Measurements from ENCODE around the gene UBAP2.
A peak's percentile ranks its signal among the peaks of the same experiment; 100 is the strongest.

The UBAP2 gene

DNA sequence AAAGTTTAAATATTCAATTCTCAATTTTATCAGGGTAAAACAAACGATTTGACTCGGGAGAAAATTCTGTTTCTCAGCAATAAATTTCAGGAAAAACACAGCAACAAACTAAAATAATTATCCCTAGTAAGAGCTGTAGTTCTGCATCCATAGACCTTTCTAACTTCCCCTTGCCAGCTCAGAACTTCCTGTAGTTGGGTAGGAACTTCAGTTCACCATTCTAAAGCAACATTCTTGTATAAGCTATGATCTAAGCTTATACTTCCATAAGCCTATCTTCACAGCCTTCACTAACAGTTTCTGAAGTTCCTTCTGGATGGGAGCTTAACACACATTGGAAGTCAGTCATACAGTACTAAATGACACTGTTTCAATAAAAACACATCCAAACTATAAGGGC, 96.6 kb downstream of the UBAP2 start:
- DNase-seq (ENCODE audit: insufficient read length, low spot score) (no peak), FAIRE-seq (no peak)
- TF ChIP-seq POU2F2 (IDR thresholded peaks at IDR 0.05; ENCODE audit: low read depth, low read length) (no peak), POLR2AphosphoS5 (IDR thresholded peaks at IDR 0.05; ENCODE audit: low read depth, low read length) (no peak), TAF1 (IDR thresholded peaks at IDR 0.05; ENCODE audit: low read depth, low read length) (no peak), SPI1 (IDR thresholded peaks at IDR 0.05; ENCODE audit: low read depth, low read length) (no peak), PAX5 (IDR thresholded peaks at IDR 0.05; ENCODE audit: insufficient read depth, low read length, severe bottlenecking) (no peak), POLR2A (IDR thresholded peaks at IDR 0.05; ENCODE audit: low read depth, low read length) (no peak)

DNA sequence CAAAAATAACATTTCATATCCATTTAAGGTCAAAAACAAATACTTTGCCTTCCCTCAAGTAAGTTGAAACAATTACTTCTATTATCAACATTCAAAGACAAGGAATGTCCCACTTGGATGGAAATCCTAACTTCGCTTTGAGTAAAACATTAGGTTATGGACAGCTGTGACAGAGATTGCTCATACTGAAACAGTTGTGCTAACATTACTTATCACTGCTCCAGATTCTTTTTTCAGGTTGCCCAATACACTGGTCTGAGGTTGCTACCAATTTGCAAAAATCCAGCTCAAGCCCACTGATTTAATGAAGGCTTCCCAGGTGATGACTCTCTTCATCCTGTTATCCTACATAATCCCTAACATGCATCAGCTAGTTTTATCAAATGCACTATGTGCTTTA, 98.3 kb downstream of the UBAP2 start:
- TF ChIP-seq PAX5 (IDR thresholded peaks at IDR 0.05; ENCODE audit: insufficient read depth, low read length, severe bottlenecking) (no peak), POU2F2 (IDR thresholded peaks at IDR 0.05; ENCODE audit: low read depth, low read length) (no peak), POLR2AphosphoS5 (IDR thresholded peaks at IDR 0.05; ENCODE audit: low read depth, low read length) (no peak), SPI1 (IDR thresholded peaks at IDR 0.05; ENCODE audit: low read depth, low read length) (no peak), TAF1 (IDR thresholded peaks at IDR 0.05; ENCODE audit: low read depth, low read length) (no peak), POLR2A (IDR thresholded peaks at IDR 0.05; ENCODE audit: low read depth, low read length) (no peak)
- FAIRE-seq (no peak), DNase-seq (ENCODE audit: insufficient read length, low spot score) (no peak)

DNA sequence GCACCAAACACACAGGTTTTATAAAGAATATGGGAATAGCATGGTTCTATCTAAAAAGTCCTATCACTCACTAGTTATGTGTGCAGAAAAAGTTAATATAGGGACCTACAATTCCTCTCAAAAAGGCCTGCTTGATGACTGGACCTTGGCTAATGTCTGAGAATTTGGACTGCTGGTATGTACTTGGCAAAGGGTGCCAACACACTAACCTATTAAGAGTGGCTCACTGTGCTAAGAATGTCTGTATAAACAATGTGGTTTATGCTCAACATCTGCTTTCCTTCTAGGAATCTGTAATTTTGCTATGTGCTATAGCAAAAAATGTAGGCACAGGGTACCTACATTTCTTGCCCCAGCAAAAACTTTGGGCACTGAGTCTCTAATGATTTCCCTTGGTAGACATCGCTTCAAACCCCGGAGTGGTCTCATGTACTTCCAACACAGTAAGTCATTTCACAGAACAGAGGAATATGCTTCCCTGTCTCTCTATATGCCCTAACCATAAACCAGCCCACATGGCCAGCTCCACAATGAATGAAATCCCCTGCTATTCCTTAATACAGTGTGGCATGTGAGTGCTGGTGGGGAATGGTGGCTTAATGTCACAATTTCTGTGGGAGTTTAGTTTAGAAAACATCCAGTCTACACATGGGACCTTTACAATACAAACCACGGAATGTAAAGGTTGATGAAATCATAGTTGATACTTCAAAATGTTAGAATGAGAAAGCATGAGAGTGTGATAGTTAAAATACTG, 101.7 kb downstream of the UBAP2 start:
- DNase-seq (ENCODE audit: insufficient read length, low spot score) (no peak), FAIRE-seq (peak; percentile 9)
- TF ChIP-seq POLR2A (IDR thresholded peaks at IDR 0.05; ENCODE audit: low read depth, low read length) (no peak), TAF1 (IDR thresholded peaks at IDR 0.05; ENCODE audit: low read depth, low read length) (no peak), POU2F2 (IDR thresholded peaks at IDR 0.05; ENCODE audit: low read depth, low read length) (no peak), PAX5 (IDR thresholded peaks at IDR 0.05; ENCODE audit: insufficient read depth, low read length, severe bottlenecking) (no peak), SPI1 (IDR thresholded peaks at IDR 0.05; ENCODE audit: low read depth, low read length) (no peak), POLR2AphosphoS5 (IDR thresholded peaks at IDR 0.05; ENCODE audit: low read depth, low read length) (no peak)

DNA sequence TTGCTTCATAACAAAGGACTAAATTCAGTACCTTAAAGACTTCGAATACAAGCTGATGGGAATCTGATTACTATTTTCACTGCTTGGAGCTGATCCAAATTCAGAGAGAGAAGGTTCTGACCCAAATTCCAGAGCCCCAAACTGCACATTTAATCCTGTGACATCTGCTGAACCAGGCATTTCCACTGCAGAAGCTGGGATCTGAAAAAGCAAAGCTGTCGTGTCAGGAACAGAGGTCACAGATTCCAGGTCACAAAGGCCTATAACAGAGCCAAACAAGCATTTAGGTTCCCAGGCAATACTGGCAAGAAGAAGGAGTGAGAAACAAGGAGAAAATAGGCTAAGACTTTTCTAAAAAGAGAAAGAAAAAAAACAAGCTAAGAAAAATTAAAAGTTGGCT, 105.3 kb downstream of the UBAP2 start:
- FAIRE-seq (no peak), DNase-seq (ENCODE audit: insufficient read length, low spot score) (no peak)
- no peak for TF ChIP-seq POLR2A (IDR thresholded peaks at IDR 0.05; ENCODE audit: low read depth, low read length)
- no peak for TF ChIP-seq SPI1 (IDR thresholded peaks at IDR 0.05; ENCODE audit: low read depth, low read length)
- no peak for TF ChIP-seq PAX5 (IDR thresholded peaks at IDR 0.05; ENCODE audit: insufficient read depth, low read length, severe bottlenecking)

DNA sequence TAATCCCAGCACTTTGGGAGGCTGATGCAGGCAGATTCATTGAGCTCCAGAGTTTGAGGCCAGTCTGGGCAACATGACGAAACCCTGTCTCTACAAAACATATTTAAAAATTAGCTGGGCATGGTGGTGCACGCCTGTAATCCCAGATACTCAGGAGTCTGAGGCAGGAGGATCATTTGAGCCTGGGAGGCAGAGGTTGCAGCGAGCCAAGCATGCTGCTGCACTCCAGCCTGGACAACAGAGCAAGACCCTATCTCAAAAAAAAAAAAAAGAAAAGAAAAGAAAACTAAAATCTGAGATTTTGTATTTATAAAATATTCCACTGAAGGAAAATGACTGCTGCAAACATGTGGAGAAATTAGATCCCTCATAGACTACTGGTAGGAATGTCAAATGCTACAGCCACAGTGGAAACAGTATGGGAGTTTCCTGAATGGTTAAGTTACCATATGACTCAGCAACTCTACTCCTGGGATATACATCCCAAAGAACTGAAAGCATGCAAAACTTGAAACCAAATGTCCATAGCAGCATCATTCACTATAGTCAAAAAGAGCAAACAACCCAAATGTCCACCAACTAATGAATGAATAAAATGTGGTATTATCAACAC, 106.1 kb downstream of the UBAP2 start:
- FAIRE-seq (no peak), DNase-seq (ENCODE audit: insufficient read length, low spot score) (no peak)
- no peak for TF ChIP-seq POU2F2 (IDR thresholded peaks at IDR 0.05; ENCODE audit: low read depth, low read length)
- no peak for TF ChIP-seq POLR2AphosphoS5 (IDR thresholded peaks at IDR 0.05; ENCODE audit: low read depth, low read length)
- no peak for TF ChIP-seq TAF1 (IDR thresholded peaks at IDR 0.05; ENCODE audit: low read depth, low read length)
- TF ChIP-seq POLR2A (IDR thresholded peaks at IDR 0.05; ENCODE audit: low read depth, low read length), result no peak
- no peak for TF ChIP-seq SPI1 (IDR thresholded peaks at IDR 0.05; ENCODE audit: low read depth, low read length)
- no peak for TF ChIP-seq PAX5 (IDR thresholded peaks at IDR 0.05; ENCODE audit: insufficient read depth, low read length, severe bottlenecking)

DNA sequence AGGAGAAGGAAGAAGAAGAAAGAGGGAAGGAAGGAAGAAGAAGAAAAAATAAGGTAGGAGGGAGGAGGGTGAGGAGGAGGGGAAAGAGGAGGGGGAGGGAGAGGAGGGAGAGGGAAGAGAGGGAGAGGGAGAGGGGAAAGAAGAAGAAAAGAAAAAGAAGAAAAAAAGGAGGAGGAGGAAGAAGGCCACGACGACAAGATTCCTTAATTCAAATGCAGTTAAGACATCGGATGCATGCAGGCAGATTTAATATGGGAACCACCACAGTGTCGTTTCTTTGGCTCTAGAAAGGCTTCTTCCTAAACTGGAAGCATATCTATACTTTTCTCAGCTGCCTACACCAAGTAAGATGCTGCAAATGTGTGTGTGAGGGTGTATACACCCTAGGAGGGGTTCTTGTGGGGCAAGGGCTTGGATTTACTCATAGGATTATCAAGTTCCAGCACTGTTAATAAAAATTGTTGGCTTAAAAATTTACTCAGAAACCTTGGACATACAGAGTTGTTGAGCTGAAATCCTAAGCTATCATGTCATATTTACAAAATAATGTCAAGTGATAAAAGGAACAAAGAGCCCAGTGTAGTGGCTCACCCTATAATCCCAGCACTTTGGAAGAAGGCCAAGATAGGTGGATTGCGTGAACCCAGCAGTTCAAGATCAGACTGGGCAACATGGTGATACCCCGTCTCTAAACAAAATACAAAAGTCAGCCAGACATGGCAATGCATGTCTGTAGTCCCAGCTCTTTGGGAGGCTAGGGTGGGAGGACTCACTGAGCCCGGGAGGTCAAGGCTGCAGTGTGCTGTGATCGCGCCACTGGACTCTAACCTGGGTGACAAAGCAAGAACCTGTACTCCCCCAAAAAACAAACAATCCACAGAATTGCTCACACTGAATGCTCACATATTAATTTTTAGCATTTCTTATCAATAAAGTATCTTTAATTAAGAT, 108.5 kb downstream of the UBAP2 start:
- DNase-seq (ENCODE audit: insufficient read length, low spot score) (no peak), FAIRE-seq (no peak)
- no peak for TF ChIP-seq POLR2AphosphoS5 (IDR thresholded peaks at IDR 0.05; ENCODE audit: low read depth, low read length)
- no peak for TF ChIP-seq SPI1 (IDR thresholded peaks at IDR 0.05; ENCODE audit: low read depth, low read length)
- no peak for TF ChIP-seq PAX5 (IDR thresholded peaks at IDR 0.05; ENCODE audit: insufficient read depth, low read length, severe bottlenecking)
- no peak for TF ChIP-seq TAF1 (IDR thresholded peaks at IDR 0.05; ENCODE audit: low read depth, low read length)
- TF ChIP-seq POLR2A (IDR thresholded peaks at IDR 0.05; ENCODE audit: low read depth, low read length), result no peak
- TF ChIP-seq POU2F2 (IDR thresholded peaks at IDR 0.05; ENCODE audit: low read depth, low read length), result no peak

DNA sequence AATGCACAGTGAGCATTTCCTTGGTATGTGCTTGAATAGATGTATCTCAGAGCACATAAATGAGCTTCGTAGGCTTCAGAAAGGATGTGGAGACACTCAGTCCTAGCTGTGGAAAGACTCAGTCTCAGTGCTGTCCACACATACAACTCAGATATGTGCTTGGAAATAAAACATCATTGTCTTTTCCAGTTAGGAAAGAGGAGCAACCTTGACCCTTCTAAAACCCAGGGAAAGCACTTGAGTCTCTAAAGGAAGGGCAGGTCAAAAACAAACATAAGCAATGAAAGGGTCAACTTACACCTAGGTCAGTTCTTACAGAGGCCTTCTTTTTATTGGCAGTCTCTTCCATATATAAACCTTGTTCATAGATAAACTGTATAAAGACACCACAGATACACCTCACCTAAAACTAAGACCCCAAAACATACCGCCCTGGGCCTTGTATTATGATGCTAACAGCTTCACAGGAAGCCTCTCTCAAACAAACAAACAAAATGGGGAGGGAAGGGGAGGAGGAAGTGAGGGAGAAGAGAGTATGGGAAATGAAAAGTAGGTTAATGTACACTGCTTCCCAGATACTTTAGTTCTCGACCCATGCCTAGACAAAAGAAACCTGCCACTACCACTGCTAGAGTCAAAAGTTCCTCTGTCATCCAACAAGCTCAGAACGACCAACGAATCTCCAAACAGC, 114.4 kb downstream of the UBAP2 start:
- TF ChIP-seq TAF1 (IDR thresholded peaks at IDR 0.05; ENCODE audit: low read depth, low read length) (no peak), SPI1 (IDR thresholded peaks at IDR 0.05; ENCODE audit: low read depth, low read length) (no peak), POU2F2 (IDR thresholded peaks at IDR 0.05; ENCODE audit: low read depth, low read length) (no peak), PAX5 (IDR thresholded peaks at IDR 0.05; ENCODE audit: insufficient read depth, low read length, severe bottlenecking) (no peak)
- DNase-seq (ENCODE audit: insufficient read length, low spot score) (no peak), FAIRE-seq (no peak)

DNA sequence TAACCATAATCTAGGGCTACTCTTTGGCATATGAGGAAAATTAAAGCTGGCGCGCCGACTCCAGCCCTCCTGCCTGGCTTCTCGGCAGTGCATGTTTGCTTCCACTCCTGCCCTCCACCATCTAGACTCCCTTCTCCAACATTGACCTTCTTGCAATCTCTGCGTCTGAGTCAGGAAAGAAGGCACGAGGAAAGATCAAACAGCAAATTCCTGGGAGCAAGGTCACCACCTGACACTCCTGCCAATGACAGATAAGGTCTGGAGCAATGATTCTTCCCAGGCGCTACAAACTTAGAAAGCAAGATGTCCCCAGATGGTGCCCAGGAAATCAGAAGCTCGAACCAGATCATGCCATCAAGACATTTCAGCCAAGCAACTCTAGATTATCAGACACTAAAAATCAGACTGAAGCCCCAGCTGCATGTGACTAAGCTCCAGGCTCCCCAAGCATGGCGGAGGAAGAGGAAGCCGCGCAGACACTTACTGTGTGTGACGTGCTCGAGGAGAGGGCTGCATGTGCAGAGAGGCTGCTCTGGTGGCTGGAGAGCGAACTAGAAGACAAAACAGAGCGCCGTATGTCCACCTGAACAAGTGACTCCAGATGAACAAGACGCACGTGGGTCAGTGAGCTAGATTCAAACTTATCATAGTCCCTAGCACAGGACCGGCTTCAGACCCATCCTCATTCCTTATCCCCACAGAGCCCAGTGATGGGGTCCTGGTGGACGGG, 116.4 kb downstream of the UBAP2 start:
- no peak for DNase-seq (ENCODE audit: insufficient read length, low spot score)
- TF ChIP-seq POLR2A (IDR thresholded peaks at IDR 0.05; ENCODE audit: low read depth, low read length) (no peak), SPI1 (IDR thresholded peaks at IDR 0.05; ENCODE audit: low read depth, low read length) (no peak), POU2F2 (IDR thresholded peaks at IDR 0.05; ENCODE audit: low read depth, low read length) (no peak), PAX5 (IDR thresholded peaks at IDR 0.05; ENCODE audit: insufficient read depth, low read length, severe bottlenecking) (no peak), TAF1 (IDR thresholded peaks at IDR 0.05; ENCODE audit: low read depth, low read length) (no peak), POLR2AphosphoS5 (IDR thresholded peaks at IDR 0.05; ENCODE audit: low read depth, low read length) (no peak)

More for the DNA sequence above, 116.4 kb downstream of the UBAP2 start:
- no peak for FAIRE-seq
